GM15510 (cell line): ENCODE measurements around the gene CLDN15.

Experiments
- POLR2A ChIP-seq: IDR thresholded peaks from 3 replicates; pipeline ENCODE4 v1.6.1; 2011; ENCODE audit warnings: borderline replicate concordance; ENCODE audit not compliant: insufficient read length; ENCODE audit errors: extremely low read depth

CLDN15 gene

DNA sequence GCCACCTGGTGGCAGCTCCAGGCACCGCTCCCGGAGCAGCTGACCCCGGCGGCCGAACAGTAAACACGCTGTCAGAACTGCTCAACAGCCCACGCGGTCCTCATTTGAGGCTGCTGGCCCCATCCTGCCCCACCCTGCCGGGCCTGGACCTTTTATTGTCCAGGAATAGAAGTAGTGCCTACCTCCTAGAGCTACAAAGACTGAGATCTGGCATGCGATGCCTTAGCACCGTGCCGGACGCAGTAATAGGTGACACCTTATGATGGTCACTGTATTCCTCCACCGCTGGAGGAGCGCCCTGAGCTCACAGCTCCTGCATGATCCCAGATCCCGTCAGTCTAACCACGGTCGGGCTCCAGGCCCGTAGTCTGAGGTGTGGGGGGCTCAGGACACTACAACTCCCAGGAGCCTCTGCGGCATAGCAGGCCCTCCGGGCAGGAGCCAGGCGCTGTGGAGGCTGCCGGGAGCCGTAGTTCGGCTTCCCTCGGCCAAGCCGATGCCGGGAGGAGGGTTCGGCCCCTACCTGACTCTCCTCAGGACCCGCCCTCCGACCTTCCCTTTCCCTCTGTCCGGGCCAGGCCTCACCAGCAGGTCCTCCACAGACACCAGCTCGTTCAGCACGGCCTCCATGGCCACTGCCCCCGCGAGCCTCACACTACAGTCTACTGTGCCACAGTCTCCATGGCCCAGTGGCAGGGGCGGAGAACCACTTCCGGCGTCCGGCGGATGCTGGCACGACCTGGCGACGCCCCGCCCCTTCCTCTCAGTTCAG, 7.0 kb upstream of the CLDN15 start, which contains the start of gene FIS1:
FIS1 (minus strand) TSS at position 707 of the 772 bp plus-strand sequence; CDS start at position 630, 77 bp downstream.
- peak; percentile 76 for TF ChIP-seq POLR2A

- TF ChIP-seq POLR2A, result no peak
Measured at GRCh38 chr7:101243646-101244374, 6.2 kb upstream of the CLDN15 start.

GRCh38 chr7:101241443-101242349, 4.1 kb upstream of the CLDN15 start:
- TF ChIP-seq POLR2A, result no peak

- TF ChIP-seq POLR2A, result no peak
Measured at GRCh38 chr7:101241015-101241363, 3.4 kb upstream of the CLDN15 start.

- TF ChIP-seq POLR2A, result no peak
Measured at GRCh38 chr7:101240226-101241014, 2.8 kb upstream of the CLDN15 start.

DNA sequence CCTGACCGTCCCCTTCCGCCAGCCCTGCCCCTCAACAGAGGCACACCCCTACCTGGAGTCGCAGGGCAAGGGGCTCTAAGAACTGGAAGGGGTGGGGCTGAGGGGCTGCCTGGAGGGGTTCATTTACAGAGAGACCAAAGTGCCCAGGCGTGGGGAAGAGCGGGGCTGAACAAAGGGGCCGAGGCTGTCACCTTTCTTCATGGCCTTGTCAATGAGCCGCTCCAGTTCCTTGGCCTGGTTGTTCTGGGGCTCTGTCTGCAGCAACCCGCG, 2.3 kb upstream of the CLDN15 start:
- TF ChIP-seq POLR2A, result no peak

- TF ChIP-seq POLR2A, result no peak
Measured at GRCh38 chr7:101239191-101239950, 1.8 kb upstream of the CLDN15 start.

- TF ChIP-seq POLR2A, result no peak
Measured at GRCh38 chr7:101238226-101239182, 902 bp upstream of the CLDN15 start.

DNA sequence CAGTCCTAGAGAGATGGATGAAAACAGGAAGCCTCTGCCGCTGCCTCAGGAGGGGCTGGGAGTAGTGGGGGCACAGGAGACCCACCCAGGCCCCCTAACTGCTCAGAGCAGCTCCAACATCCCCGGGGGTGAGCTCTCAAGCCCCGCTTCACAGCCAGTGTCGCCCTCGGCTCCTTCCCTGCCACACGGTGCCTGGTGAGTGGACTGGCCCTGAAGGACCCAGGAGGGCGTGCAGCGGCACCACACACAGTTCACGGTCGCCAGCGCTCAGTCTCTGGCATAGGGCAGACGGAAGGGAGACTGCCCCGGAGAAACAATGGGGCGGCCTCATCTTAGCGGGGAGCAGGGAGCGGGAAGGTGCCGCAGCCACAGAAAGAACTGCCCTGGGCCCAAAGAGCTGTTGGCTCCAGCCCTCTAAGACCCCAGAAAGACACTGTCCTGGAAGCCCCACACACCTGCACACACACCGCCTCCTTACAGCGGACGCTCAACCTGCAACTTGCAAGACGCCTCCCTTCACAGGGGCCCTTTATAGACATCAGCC, 1.2 kb downstream of the CLDN15 start:
- TF ChIP-seq POLR2A, result no peak

GRCh38 chr7:101235522-101235921, 2.1 kb downstream of the CLDN15 start:
- no peak for TF ChIP-seq POLR2A

GRCh38 chr7:101235050-101235449, 2.6 kb downstream of the CLDN15 start:
- TF ChIP-seq POLR2A, result no peak

GRCh38 chr7:101234636-101235035, 3.0 kb downstream of the CLDN15 start:
- TF ChIP-seq POLR2A, result no peak
